Endodermal cell (in vitro differentiated cells): ENCODE data around the gene PPIL4. TPM values are rescaled to one million over a fixed set of nuclear protein-coding genes. Genes with fewer than 3 reads are reported as not detected.

Experiments used
- DNase-seq: peaks from one replicate; pipeline ENCODE4 v3.0.0-alpha.2; 2017
- H3K27ac ChIP-seq: 2 replicates; pipeline ENCODE4 v1.5.1; 2013; ENCODE audit warnings: mild to moderate bottlenecking, low read depth, low read length, moderate library complexity
- H3K27me3 ChIP-seq: 2 replicates; pipeline ENCODE4 v1.6.1; 2013; ENCODE audit warnings: mild to moderate bottlenecking, low read length, moderate library complexity; ENCODE audit not compliant: insufficient read depth, control insufficient read depth, poor library complexity, severe bottlenecking
- H3K36me3 ChIP-seq: 2 replicates; pipeline ENCODE4 v1.7.0; 2013; ENCODE audit warnings: mild to moderate bottlenecking, low read length, moderate library complexity; ENCODE audit not compliant: control insufficient read depth, insufficient read depth
- H3K4me1 ChIP-seq: one replicate; pipeline ENCODE4 v1.7.0; 2013; ENCODE audit warnings: low read length; ENCODE audit not compliant: control insufficient read depth, insufficient read depth
- H3K4me3 ChIP-seq: 2 replicates; pipeline ENCODE4 v1.5.1; 2013; ENCODE audit warnings: mild to moderate bottlenecking, low read length, moderate library complexity
- H3K9ac ChIP-seq: 2 replicates; pipeline ENCODE4 v1.6.1; 2013; ENCODE audit warnings: mild to moderate bottlenecking, low read length, moderate library complexity; ENCODE audit not compliant: poor library complexity, severe bottlenecking; ENCODE audit errors: extremely low read depth
- H3K9me3 ChIP-seq: 2 replicates; pipeline ENCODE4 v1.6.1; 2013; ENCODE audit warnings: mild to moderate bottlenecking, low read length, moderate library complexity; ENCODE audit not compliant: control insufficient read depth
- H3K27ac Mint-ChIP-seq: 2 replicates; pipeline ENCODE4 v1.8.0; 2020; ENCODE audit warnings: mixed read lengths
- H3K27me3 Mint-ChIP-seq: 2 replicates; pipeline ENCODE4 v1.8.0; 2021; ENCODE audit warnings: mild to moderate bottlenecking, mixed read lengths; ENCODE audit not compliant: insufficient read depth
- H3K36me3 Mint-ChIP-seq: 2 replicates; pipeline ENCODE4 v1.8.0; 2020; ENCODE audit warnings: low read depth, mixed read lengths
- H3K4me1 Mint-ChIP-seq: 2 replicates; pipeline ENCODE4 v1.8.0; 2020; ENCODE audit warnings: mixed read lengths
- H3K4me3 Mint-ChIP-seq: 2 replicates; pipeline ENCODE4 v1.8.0; 2020; ENCODE audit warnings: mild to moderate bottlenecking, moderate library complexity, mixed read lengths
- H3K9me3 Mint-ChIP-seq: 2 replicates; pipeline ENCODE4 v1.8.0; 2020; ENCODE audit warnings: mild to moderate bottlenecking, mixed read lengths
- CTCF ChIP-seq: fragments of 200-600 bp; sonication (generic); conservative IDR thresholded peaks from 2 replicates; pipeline ENCODE4 v1.5.0; 2021; ENCODE audit warnings: antibody characterized with exemption, mild to moderate bottlenecking
- WGBS, 2 experiments: methylation state at CpG; one replicate each; pipeline versions ENCODE4 v1.1.5 to v1.1.7; 2013; ENCODE audit warnings: missing lambda C conversion rate in 2 of 2, mixed read lengths in 1 of 2; ENCODE audit not compliant: insufficient coverage in 1 of 2, insufficient read length in 1 of 2; 5-methylcytosine and 5-hydroxymethylcytosine counted together
- total RNA-seq, 2 donors: library from RNA; stranded (reverse); fragmentation: NEBNext Ultra II Directional in 1 of 2; extraction: Animal tissue kit (Norgen Biotek cat#: 25700) in 1 of 2; gene quantifications; 2 replicates in 1 of 2; 3 replicates in 1 of 2; pipeline ENCODE4 v1.2.1, GENCODE V29; 2021

Gene PPIL4
- total RNA-seq, 2 donors from 2014 or later: 35.8 to 41.7 TPM

DNA sequence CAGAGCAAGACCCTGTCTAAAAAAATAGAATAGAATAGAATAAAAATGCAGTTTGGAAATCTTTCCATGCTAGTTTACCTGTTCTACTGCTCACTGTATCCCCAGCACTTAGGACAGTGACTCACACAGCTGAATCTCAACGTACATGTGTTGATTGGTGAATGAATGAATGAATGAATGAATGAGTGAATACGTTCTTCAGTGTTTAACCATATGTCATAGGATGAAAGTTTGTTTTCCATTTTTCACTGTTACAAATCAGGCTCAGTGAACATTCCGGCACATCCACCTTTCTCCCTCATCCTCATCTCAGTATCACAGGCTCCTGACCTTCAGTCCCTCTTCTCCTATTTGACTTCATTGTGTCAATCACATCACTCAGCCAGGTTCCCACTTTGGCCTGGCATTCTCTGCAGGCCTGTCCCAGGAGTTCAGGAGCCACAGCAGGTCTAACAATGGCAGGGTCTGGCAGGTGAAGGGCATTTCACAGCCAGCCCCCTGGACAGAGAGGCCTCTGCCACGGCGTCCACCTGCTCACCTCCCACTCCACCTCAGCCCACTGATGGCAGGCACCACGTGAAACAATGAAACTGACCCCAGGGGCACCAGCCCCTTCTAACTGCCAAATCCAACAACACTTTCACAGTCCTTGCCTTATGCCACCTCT lies 68.9 kb downstream of the PPIL4 start:
- no peak overlapping the region for H3K27ac Mint-ChIP-seq
- H3K4me3 Mint-ChIP-seq: no peak overlapping the region
- H3K27me3 Mint-ChIP-seq: no peaks in the 10 kb centered on the region
- Histone ChIP-seq H3K36me3 (no peaks in the 10 kb centered on the region), H3K27ac (no peak overlapping the region), H3K4me3 (no peak overlapping the region), H3K9me3 (no peaks in the 10 kb centered on the region), H3K9ac (no peak overlapping the region), H3K4me1 (no peaks in the 10 kb centered on the region), H3K27me3 (no peaks in the 10 kb centered on the region)
- peaks cover 8% of the 10 kb centered on the region for H3K4me1 Mint-ChIP-seq
- no peak for DNase-seq
- TF ChIP-seq CTCF: no peak
- no peaks in the 10 kb centered on the region for H3K9me3 Mint-ChIP-seq
- no peaks in the 10 kb centered on the region for H3K36me3 Mint-ChIP-seq
- WGBS, 2 experiments: 50 to 78% methylated on average over 2 to 6 of the region's 6 CpGs

DNA sequence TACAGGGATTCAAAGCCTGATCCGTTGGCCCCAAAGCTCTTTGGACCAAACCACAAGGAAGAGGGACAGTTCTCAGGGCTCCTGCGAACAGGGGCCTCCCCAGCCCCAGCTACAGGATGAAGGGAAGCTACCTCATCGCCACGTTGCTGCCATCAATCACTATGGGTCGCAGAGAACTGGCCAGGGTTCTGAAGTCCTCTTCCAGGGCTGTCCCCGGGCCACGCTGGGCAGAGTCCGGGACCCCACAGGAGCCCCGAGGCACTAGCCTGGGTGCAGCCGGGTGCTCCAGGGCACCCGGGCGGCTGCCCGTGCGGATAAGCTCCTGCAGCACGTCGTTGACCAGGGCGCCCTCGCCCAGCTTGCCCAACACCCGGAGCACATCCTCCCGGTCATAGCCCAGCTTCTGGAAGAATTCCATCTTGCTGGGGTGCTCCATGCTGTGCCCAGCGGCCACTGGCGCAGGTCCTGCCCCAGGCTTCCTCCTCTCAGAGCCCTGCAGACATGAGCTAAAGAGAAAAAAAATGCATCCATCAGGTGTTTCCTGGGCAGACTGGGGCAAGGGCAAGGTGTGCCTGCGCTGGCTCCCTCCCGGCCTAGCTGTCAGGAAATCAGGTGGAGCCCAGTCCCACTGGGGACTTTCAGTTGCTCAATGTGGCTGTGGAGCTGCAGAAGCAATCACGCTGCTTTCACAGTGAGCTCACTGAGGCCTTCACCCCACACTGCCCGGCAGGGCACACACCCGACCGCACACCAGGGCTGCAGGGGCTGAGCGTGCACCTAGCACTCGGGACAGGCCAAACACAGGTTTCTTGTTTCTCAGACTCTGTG lies 71.5 kb downstream of the PPIL4 start:
- no peaks in the 10 kb centered on the region for H3K36me3 ChIP-seq
- Mint-ChIP-seq H3K27me3 (no peaks in the 10 kb centered on the region), H3K4me1 (peaks cover 8% of the 10 kb centered on the region)

More for the DNA sequence above, 71.5 kb downstream of the PPIL4 start:
- H3K27me3 ChIP-seq: no peaks in the 10 kb centered on the region
- H3K4me3 ChIP-seq: no peak overlapping the region
- H3K9ac ChIP-seq: no peak overlapping the region
- no peak for TF ChIP-seq CTCF
- H3K4me1 ChIP-seq: no peaks in the 10 kb centered on the region
- Mint-ChIP-seq H3K36me3 (no peaks in the 10 kb centered on the region), H3K9me3 (no peaks in the 10 kb centered on the region), H3K4me3 (no peak overlapping the region), H3K27ac (no peak overlapping the region)
- no peaks in the 10 kb centered on the region for H3K9me3 ChIP-seq
- DNase-seq: no peak
- H3K27ac ChIP-seq: no peak overlapping the region
- 92 to 97% methylated on average over 20 to 30 of the region's 30 CpGs for WGBS, 2 experiments
